ENCODE measurements around the gene CLEC3B.
A peak's percentile ranks its signal among the peaks of the same experiment; 100 is the strongest.
"Not testable (repeated sequence)": the region's sequence is repeated elsewhere in the genome, so short reads cannot be mapped to it uniquely, and the experiment has no call there.

CLEC3B gene

DNA sequence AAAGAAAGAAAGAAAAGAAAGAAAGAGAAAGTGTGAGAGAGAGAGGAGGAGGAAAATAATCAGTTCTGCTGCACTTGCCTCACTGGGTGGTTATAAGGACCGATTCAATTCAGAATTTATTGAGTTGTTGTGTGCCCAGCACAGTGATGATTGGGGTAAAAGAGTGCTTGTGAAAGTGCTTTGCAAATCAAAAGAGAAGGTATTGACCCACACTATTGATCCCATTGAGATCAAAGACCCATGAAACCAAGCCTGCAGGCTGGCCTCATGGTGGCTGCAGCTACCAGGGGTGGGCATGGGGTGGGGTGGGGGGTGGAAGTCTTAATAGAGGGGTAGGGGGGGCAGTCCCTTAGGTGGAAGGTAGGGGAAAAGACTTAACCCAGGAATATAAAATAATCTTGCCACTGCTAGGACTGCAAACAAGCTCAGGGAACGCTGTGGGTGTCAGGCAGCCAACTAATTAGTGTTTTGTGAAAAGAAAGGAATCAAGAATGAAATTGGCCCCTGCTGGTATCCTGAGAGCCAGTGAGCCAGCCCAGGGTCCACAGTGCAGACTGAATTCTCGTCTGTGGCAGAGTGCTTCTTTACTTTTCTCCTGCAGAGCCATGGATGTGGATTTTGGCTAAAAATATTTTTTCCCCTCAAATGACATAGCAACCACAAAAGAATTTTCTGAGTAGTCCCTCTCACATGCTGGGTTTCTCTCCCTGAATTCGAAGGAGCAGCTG lies 34.2 kb downstream of the CLEC3B start:
- H3K27ac Mint-ChIP-seq = no peak overlapping the region

DNA sequence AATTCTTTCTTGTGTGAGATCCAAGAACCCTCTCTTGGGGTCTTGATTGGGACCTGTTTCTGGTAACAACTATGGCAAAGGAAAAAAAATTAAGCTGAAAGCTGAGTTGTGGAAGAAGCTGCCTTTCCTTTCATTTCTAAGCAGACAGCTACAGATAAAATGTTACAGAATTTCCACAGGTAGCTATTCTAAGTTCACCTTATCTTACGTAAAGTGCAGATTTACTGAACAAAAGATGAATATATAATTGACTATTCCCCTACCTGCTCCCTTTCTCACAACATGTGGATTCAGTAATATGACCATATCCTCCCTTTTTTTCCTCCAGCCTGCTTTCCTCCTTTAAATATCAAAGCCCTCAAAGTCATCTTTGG lies 36.6 kb downstream of the CLEC3B start:
- ATAC-seq (no peak), DNase-seq (ENCODE audit: low spot score in 2 of 2) (no peak)
- Mint-ChIP-seq H3K9me3 (no peaks in the 10 kb centered on the region), H3K4me3 (no peak overlapping the region), H3K27ac (no peak overlapping the region), H3K36me3 (no peaks in the 10 kb centered on the region), H3K4me1 (peaks cover 31% of the 10 kb centered on the region)

More for the DNA sequence above, 34.2 kb downstream of the CLEC3B start:
- peaks cover 19% of the 10 kb centered on the region for H3K4me1 Mint-ChIP-seq
- H3K9me3 Mint-ChIP-seq = no peaks in the 10 kb centered on the region
- no peak overlapping the region for H3K4me3 Mint-ChIP-seq
- H3K36me3 Mint-ChIP-seq = no peaks in the 10 kb centered on the region
- ATAC-seq = no peak
- no peak for DNase-seq (ENCODE audit: low spot score in 2 of 2)

DNA sequence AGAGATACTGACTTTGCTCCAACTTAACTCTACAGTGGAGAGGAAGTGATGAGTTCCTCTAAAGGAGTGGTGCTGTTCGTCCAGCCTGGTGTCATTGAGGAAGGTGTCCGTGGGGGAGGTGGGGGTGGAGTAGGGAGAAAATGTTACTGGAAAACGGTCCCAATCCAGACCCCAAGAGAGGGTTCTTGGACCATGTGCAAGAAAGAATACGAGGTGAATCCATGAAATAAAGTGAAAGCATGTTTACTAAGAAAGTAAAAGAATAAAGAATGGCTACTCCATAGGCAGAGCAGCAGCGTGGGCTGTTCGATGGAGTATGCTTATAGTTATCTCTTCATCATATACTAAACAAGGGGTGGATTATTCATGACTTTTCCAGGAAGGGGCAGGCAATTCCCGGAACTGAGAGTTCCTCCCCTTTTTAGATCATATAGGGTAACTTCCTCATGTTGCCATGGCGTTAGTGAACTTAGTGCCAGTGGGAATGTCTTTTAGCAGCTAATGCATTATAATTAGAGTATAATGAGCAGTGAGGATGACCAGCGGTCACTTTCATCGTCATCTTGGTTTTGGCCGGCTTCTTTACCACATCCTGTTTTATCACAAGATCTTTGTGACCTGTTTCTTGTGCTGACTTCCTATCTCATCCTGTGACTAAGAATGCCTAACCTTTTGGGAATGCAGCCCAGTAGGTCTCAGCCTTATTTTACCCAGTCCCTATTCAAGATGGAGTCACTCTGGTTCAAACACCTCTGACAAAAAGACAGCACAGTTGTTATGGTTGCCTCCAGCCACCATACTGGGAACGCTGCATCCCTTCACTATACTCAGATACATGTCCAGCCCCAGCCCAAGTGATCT lies 38.6 kb downstream of the CLEC3B start:
- ATAC-seq (peak; percentile 87), DNase-seq (ENCODE audit: low spot score in 2 of 2) (peak; percentile 45 to 57)
- Mint-ChIP-seq H3K4me3 (peak overlapping the region; percentile 30), H3K4me1 (peaks cover 27% of the 10 kb centered on the region), H3K27ac (peak overlapping the region; percentile 75), H3K36me3 (no peaks in the 10 kb centered on the region), H3K9me3 (no peaks in the 10 kb centered on the region)

DNA sequence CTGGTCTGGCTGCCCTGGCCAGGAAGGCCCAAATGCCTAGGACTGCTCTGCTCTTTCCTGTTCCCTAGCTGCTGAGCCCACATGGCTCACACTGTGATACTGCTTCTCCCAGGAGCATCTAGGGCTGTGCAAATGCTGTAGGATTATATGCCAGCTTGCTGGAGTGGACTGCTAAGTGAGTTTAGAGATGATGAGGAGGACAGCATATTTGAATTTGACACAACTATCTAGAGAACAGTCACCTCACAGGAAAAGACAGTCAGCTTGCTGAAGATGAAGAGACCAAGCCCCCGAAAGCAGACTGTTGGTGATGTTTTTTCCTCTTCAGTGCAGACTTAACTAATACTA lies 39.2 kb downstream of the CLEC3B start:
- no peak for DNase-seq (ENCODE audit: low spot score in 2 of 2)
- Mint-ChIP-seq H3K9me3 (no peaks in the 10 kb centered on the region), H3K4me3 (no peak overlapping the region), H3K4me1 (peaks cover 27% of the 10 kb centered on the region), H3K27ac (peak overlapping the region; percentile 75), H3K36me3 (no peaks in the 10 kb centered on the region)
- ATAC-seq = no peak

DNA sequence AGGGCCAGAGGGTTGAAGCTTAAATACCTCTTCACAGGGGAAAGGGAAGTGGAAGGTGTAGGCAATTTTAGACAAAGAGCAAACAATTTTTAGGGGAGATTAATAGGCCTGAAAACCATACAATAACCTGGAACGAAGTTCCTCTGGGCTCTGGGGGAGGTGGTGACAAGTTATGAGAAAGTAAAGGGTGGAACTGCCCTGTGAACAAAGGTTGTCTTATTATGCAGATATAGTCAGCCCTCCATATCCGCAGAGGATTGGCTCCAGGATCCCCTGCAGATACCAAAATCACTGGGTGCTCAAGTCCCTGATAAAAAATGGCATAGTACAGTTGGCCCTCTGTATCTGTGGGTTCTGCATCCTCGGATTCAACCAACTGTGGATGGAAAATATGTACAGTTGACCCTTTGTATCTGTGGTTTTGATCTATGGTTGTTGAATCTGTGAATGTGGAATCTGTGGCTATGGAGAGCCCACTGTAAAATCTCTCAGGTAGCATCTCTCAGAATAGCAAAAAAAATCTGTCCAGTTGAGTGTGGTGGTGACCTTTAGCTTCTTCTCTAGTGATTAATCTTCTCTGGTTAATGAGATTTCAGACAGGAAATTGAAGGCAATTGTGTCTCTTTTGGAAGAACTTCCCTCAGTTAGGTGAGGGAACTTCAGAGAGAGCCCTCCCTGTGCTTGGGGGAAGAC lies 40.2 kb downstream of the CLEC3B start:
- Mint-ChIP-seq H3K36me3 (no peaks in the 10 kb centered on the region), H3K9me3 (no peaks in the 10 kb centered on the region), H3K4me3 (no peak overlapping the region), H3K4me1 (peaks cover 27% of the 10 kb centered on the region), H3K27ac (no peak overlapping the region)
- no peak for DNase-seq (ENCODE audit: low spot score in 2 of 2)
- ATAC-seq = no peak

DNA sequence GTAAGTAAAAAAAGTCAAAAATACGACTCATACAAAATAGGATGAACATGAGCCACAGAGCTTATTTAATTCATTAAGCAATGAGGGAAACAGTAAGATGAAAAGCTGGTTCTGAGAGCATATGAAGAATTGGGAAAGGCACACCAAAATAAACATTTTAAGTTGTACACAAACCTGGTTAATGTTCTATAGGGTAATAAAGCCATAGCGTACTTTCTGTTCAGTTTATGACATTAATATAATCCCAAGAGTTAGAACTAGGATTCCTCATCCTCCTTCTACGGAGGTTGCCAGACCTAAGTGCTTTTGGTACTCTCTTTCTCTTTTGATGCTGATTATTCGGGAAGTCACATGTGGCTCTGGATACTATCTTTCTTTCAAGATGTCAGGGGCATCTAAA lies 41.4 kb downstream of the CLEC3B start:
- Mint-ChIP-seq H3K9me3 (no peaks in the 10 kb centered on the region), H3K36me3 (no peaks in the 10 kb centered on the region), H3K4me1 (peaks cover 27% of the 10 kb centered on the region), H3K4me3 (no peak overlapping the region), H3K27ac (no peak overlapping the region)
- ATAC-seq = no peak
- DNase-seq (ENCODE audit: low spot score in 2 of 2) = no peak

DNA sequence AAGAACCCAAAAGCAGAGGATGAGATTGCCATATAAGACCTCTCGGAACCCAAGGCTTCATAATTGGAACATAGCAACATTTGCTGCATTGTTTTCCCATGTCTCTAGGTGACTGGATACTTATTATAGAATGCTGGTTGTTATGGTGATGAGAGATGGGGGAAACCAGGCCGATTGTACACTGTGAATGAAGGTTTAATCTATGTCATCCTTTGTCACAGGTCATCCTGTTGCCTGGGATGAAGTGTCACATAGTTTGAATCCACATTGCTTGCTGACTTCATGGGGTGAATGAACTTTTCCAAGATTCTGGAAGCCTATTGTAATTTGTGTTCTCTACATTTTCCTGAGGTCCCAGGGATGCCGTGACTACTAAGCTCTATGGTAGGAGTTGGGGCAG lies 41.8 kb downstream of the CLEC3B start:
- H3K27ac Mint-ChIP-seq = no peak overlapping the region
- no peaks in the 10 kb centered on the region for H3K9me3 Mint-ChIP-seq
- no peaks in the 10 kb centered on the region for H3K36me3 Mint-ChIP-seq
- H3K4me3 Mint-ChIP-seq = no peak overlapping the region
- peaks cover 27% of the 10 kb centered on the region for H3K4me1 Mint-ChIP-seq
- DNase-seq (ENCODE audit: low spot score in 2 of 2) = no peak
- ATAC-seq = no peak

DNA sequence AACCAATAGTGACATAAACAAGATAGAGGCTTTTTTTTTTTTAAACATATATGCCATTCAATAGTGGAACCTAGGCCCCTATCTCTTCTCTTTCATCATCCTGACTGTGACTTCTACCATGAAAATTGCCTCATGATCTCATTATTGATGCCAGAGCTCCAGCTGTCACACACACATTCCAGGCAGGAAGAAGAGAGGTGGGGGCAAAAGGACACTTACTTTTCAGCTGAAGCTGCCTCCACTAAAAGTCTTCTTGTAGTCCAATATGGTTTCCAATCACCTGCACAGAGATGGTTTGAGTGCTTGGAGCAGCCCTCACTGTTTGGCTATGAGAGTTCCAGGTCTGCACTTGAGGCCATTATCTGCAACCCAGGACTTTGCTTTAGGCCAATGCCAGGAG lies 45.0 kb downstream of the CLEC3B start:
- ATAC-seq (no peak), DNase-seq (ENCODE audit: low spot score in 2 of 2) (no peak)
- peaks cover 8% of the 10 kb centered on the region for H3K4me1 Mint-ChIP-seq
- H3K9me3 Mint-ChIP-seq = no peaks in the 10 kb centered on the region
- no peaks in the 10 kb centered on the region for H3K36me3 Mint-ChIP-seq
- H3K4me3 Mint-ChIP-seq = no peak overlapping the region
- H3K27ac Mint-ChIP-seq = no peak overlapping the region

DNA sequence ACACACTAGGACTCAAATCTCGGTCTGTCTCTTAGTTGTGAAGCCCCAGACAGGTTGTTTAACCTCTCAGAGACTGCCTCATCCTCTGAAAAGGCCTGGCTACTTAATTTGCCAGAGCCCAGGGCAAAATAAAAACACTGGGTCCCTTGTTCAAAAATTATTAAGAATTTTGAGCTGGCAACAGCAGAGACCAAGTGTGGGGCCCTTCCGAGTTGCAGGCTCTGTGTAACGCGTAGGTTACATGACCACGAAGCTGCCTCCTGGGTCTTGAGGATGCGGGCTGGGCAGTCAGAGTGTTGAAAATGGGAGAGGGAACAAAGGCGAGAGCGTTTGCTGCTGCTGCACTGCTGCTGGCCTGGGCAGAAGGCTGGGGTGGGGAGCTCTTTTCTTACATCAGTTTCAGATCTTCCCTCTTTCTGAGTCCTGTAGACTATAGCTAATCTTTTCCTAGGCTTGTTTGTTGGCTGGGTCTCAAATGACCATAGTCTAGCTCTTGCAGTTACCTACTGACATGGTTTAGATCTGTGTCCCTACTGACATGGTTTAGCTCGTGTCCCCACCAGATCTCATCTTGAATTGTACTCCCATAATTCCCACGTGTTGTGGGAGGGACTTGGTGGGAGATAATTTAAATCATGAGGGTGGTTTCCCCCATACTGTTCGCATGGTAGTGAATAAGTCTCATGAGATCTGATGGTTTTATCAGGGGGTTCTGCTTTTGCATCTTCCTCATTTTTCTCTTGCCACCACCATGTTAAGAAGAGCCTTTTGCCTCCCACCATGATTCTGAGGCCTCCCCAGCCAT lies 49.9 kb downstream of the CLEC3B start:
- H3K4me1 Mint-ChIP-seq = no peaks in the 10 kb centered on the region
- no peak overlapping the region for H3K27ac Mint-ChIP-seq
- ATAC-seq = no peak
- no peaks in the 10 kb centered on the region for H3K9me3 Mint-ChIP-seq
- no peaks in the 10 kb centered on the region for H3K36me3 Mint-ChIP-seq
- DNase-seq (ENCODE audit: low spot score in 2 of 2) = no peak
- H3K4me3 Mint-ChIP-seq = no peak overlapping the region

DNA sequence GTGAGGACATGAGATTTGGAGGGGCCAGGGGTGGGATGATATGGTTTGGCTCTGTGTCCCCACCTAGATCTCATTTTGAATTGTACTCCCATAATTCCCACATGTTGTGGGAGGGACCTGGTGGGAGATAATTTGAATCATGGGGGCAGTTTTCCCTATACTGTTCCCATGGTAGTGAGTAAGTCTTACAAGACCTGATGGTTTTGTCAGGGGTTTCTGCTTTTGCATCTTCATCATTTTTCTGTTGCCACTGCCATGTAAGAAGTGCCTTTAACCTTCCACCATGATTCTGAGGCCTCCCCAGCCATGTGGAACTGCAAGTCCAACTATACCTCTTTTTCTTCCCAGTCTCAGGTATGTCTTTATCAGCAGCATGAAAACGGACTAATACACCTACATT lies 52.2 kb downstream of the CLEC3B start:
- H3K4me3 Mint-ChIP-seq; H3K4me1 Mint-ChIP-seq; H3K36me3 Mint-ChIP-seq; DNase-seq (ENCODE audit: low spot score in 2 of 2); ATAC-seq; H3K27ac Mint-ChIP-seq; H3K9me3 Mint-ChIP-seq: not testable (repeated sequence)

DNA sequence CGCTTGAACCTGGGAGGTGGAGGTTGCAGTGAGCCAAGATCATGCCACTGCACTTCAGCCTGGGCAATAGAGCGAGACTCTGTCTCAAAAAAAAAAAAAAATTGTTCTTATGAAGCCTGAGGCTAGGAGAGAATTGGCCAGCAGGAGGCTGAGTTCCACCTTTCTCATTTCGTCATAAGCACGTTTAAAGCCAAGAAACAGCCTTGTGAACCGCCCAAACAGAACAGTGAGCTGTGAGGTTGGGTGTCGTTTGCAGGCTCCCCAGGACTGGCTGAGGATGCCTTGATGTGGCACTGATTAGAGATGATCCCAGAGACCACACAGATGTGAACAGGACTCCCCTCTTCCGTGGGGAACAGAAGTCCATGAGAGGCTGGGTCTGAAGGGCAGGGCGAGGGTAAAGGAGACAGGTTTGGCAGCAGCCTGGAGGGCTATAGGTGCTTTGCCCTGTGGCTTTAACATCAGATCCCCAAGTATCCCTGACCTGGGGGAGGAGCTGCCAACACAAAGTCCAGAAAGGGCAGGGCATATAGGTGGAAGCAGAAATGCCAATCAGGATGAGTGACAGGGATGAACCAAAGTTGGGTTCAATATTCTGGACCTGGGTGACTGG lies 52.9 kb downstream of the CLEC3B start:
- no peak for DNase-seq (ENCODE audit: low spot score in 2 of 2)
- no peak for ATAC-seq
- Mint-ChIP-seq H3K4me1 (no peaks in the 10 kb centered on the region), H3K9me3 (no peaks in the 10 kb centered on the region), H3K36me3 (no peaks in the 10 kb centered on the region), H3K27ac (no peak overlapping the region), H3K4me3 (no peak overlapping the region)

DNA sequence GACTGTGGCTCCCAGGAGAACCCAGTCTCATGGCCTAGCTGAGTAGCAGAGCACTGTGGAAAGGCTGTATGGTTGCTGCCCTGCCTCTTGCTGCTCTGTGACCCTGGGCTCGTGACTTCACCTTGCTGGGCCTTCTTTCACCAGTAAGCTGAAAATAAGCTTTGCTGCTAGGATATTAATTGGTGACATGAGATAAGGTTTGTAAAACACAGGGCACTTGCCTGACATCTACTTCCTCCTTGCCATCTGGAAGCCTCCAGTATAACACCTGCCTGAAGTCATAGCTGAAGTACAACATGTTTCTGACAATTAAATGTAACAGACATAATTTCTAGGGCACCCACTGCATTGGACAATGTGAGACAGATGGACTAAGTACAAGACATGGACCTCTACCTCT lies 53.6 kb downstream of the CLEC3B start:
- DNase-seq (ENCODE audit: low spot score in 2 of 2) = no peak
- no peak overlapping the region for H3K27ac Mint-ChIP-seq
- no peaks in the 10 kb centered on the region for H3K36me3 Mint-ChIP-seq
- H3K4me1 Mint-ChIP-seq = no peaks in the 10 kb centered on the region
- ATAC-seq = no peak
- H3K4me3 Mint-ChIP-seq = no peak overlapping the region
- H3K9me3 Mint-ChIP-seq = no peaks in the 10 kb centered on the region

DNA sequence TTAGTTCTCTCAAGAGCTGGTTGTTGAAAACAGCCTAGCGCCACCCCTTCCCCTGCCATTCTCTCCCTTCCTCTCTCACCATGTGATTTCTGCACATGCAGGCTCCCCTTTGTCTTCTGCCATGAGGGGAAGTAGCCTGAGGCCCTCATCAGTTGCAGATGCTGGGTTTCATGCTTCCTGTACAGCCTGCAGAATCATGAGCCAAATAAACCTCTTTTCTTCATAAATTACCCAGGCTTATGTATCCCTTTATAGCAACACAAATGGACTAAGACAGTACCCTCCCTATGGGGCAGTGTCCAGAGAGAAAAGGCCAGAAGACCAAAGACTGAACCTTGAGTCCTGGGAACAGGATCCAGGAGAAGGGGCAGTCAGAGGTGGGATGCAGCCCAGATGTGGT lies 54.7 kb downstream of the CLEC3B start:
- ATAC-seq = no peak
- no peak overlapping the region for H3K27ac Mint-ChIP-seq
- no peak overlapping the region for H3K4me3 Mint-ChIP-seq
- H3K4me1 Mint-ChIP-seq = no peaks in the 10 kb centered on the region
- no peak for DNase-seq (ENCODE audit: low spot score in 2 of 2)
- H3K36me3 Mint-ChIP-seq = no peaks in the 10 kb centered on the region
- H3K9me3 Mint-ChIP-seq = no peaks in the 10 kb centered on the region

DNA sequence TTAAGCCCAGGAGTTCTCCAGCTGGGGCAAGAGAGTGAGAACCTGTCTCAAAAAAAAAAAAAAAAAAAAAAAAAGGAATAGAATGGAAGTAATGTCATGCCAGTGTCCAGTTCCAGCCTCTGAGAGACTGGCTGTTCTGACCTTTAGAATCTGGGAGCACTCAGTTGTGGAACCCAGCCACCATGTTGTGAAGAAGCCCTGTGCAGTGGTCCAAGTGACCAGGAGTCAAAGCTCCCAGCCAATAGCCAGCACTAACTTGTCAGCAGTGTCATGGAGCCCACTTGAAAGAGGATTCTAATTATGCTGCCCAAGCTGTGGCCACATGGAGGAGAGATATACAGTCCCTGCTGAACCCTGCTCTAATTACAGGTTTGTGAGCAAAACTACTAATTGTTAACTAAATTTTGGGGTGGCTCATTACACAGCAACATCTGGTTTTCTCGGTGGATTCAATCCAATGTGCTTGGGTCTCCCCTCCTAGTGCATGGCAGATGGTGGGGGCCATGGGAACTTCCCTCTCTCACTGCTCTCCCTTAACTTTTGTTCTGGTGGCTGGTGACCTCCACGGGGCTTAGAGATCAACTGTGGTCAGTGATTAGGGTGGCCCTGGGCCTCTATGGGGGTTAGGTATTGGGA lies 55.5 kb downstream of the CLEC3B start:
- ATAC-seq (no peak), DNase-seq (ENCODE audit: low spot score in 2 of 2) (no peak)
- Mint-ChIP-seq H3K36me3 (no peaks in the 10 kb centered on the region), H3K27ac (no peak overlapping the region), H3K9me3 (no peaks in the 10 kb centered on the region), H3K4me3 (no peak overlapping the region), H3K4me1 (no peaks in the 10 kb centered on the region)

Data from stimulated activated effector memory CD8-positive, alpha-beta T cell treated with anti-CD3 and anti-CD28 coated beads, Interleukin-12 subunit alpha, Interleukin-12 subunit beta, amount 100 ng/mL, for 72 hours (primary cell).